OCI-LY7 (cell line): ENCODE data around the gene TNP1. TPM values are rescaled to one million over a fixed set of nuclear protein-coding genes. Genes with fewer than 3 reads are reported as not detected.

ENCODE experiments used
- BruUV-seq: library from RNA; stranded (reverse); fragments of 400-500 nt; replicated peaks from 2 replicates; lab custom pipeline; 2021; lab: Mats Ljungman, UMichigan
- CTCF ChIA-PET: fragments of 300-600 bp; sonication (Branson Sonifier 250); formaldehyde crosslinking; loops from one replicate; lab custom pipeline; 2022; ENCODE audit warnings: antibody characterized with exemption; ENCODE audit not compliant: unreplicated experiment; lab: Charles Lee
- POLR2A ChIA-PET: fragments of 300-600 bp; sonication (Branson Sonifier 250); formaldehyde crosslinking; loops from one replicate; lab custom pipeline; 2022; ENCODE audit warnings: antibody characterized with exemption; lab: Charles Lee
- DNase-seq: peaks from one replicate; pipeline ENCODE4 v3.0.0-alpha.2; 2015; ENCODE audit warnings: low spot score
- H2AFZ ChIP-seq: fragments of 200-600 bp; sonication (generic), shearing (Covaris generic); 2 replicates; pipeline ENCODE4 v1.6.1; 2014; ENCODE audit warnings: mild to moderate bottlenecking, antibody characterized with exemption, low read length, moderate library complexity
- H3K27ac ChIP-seq: fragments of 200-600 bp; sonication (generic); 2 replicates; pipeline ENCODE4 v1.5.1; 2014; ENCODE audit warnings: mixed run types, low read depth, mild to moderate bottlenecking, moderate library complexity, low read length, inconsistent platforms; ENCODE audit not compliant: poor library complexity, severe bottlenecking
- H3K36me3 ChIP-seq: fragments of 200-600 bp; sonication (generic); 2 replicates; pipeline ENCODE4 v1.6.1; 2014; ENCODE audit warnings: mild to moderate bottlenecking, antibody characterized with exemption, low read length, moderate library complexity, mixed read lengths; ENCODE audit not compliant: insufficient read depth
- H3K4me1 ChIP-seq: fragments of 200-600 bp; sonication (generic); 2 replicates; pipeline ENCODE4 v1.5.1; 2014; ENCODE audit warnings: mild to moderate bottlenecking, low read length; ENCODE audit not compliant: insufficient read depth, poor library complexity, severe bottlenecking
- H3K4me2 ChIP-seq: fragments of 200-600 bp; sonication (generic); 2 replicates; pipeline ENCODE4 v1.6.1; 2014; ENCODE audit warnings: mild to moderate bottlenecking, low read length
- H3K4me3 ChIP-seq: fragments of 200-600 bp; sonication (generic); 2 replicates; pipeline ENCODE4 v1.5.1; 2014; ENCODE audit warnings: mild to moderate bottlenecking, low read depth, low read length; ENCODE audit not compliant: poor library complexity, severe bottlenecking
- H3K79me2 ChIP-seq: fragments of 200-600 bp; sonication (generic); 2 replicates; pipeline ENCODE4 v1.6.1; 2016; ENCODE audit warnings: low read depth, mild to moderate bottlenecking, low read length, moderate library complexity, mixed read lengths; ENCODE audit not compliant: insufficient read depth
- H3K9me2 ChIP-seq: fragments of 200-600 bp; sonication (generic); 2 replicates; pipeline ENCODE4 v1.6.1; 2016; ENCODE audit warnings: mild to moderate bottlenecking, low read length, mixed read lengths; ENCODE audit not compliant: insufficient read depth
- H3K9me3 ChIP-seq: fragments of 200-600 bp; sonication (generic); 2 replicates; pipeline ENCODE4 v1.6.1; 2014; ENCODE audit warnings: mild to moderate bottlenecking, mixed run types, low read length, mixed read lengths
- H4K20me1 ChIP-seq: fragments of 200-600 bp; sonication (generic); 2 replicates; pipeline ENCODE4 v1.6.1; 2014; ENCODE audit warnings: mild to moderate bottlenecking, antibody characterized with exemption, low read length, moderate library complexity, mixed read lengths; ENCODE audit not compliant: insufficient read depth
- EZH2phosphoT487 ChIP-seq: fragments of 200-600 bp; sonication (generic); IDR thresholded peaks from 2 replicates; pipeline ENCODE4 v1.6.1; 2018; ENCODE audit warnings: low read depth, borderline replicate concordance, mild to moderate bottlenecking, mixed run types, antibody characterized with exemption, low read length, moderate library complexity, mixed read lengths
- intact Hi-C: fragments of 100-400 bp; cut with micrococcal nuclease; formaldehyde crosslinking; loops from one replicate; pipeline ENCODE4 v1.10.0; 2022; ENCODE audit not compliant: unreplicated experiment
- total RNA-seq, 2 experiments: library from RNA; depleted of rRNA in 1 of 2; stranded (reverse); fragments of >200 nt in 1 of 2; shearing (Covaris generic) in 1 of 2; gene quantifications; 2 replicates each; pipeline ENCODE4 v1.2.3, GENCODE V29; 2014 to 2022
- TF ChIP-seq, protein P1 (sequence below): fragments of 200-600 bp; sonication (generic); conservative IDR thresholded peaks from 2 replicates; pipeline ENCODE4 v1.5.1; 2014; ENCODE audit warnings: mild to moderate bottlenecking, antibody characterized with exemption, low read length, moderate library complexity, mixed read lengths

TNP1 gene
- total RNA-seq, 2 experiments from 2014 or later = not detected

DNA sequence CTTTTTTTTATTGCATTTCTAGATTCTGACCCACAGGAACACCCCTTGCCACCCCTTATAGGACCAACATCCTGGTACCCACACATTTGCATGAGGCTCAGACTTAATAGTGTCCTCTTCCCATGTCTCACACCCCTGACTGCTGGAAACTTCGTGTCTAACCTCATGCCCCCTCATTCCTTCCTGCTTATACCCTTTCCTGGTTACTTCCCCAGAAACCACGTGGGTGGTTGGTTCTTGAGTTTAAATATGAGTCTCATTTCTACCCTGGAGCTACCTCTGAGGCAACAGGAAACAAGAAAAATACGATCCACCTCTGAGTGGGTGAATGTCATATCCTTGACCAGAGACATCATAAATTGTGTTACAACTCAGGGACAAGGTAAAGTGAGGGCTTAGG is 1.6 kb downstream of the TNP1 start:
- no peaks in the 10 kb centered on the region for H4K20me1 ChIP-seq
- TF ChIP-seq, protein P1, sequence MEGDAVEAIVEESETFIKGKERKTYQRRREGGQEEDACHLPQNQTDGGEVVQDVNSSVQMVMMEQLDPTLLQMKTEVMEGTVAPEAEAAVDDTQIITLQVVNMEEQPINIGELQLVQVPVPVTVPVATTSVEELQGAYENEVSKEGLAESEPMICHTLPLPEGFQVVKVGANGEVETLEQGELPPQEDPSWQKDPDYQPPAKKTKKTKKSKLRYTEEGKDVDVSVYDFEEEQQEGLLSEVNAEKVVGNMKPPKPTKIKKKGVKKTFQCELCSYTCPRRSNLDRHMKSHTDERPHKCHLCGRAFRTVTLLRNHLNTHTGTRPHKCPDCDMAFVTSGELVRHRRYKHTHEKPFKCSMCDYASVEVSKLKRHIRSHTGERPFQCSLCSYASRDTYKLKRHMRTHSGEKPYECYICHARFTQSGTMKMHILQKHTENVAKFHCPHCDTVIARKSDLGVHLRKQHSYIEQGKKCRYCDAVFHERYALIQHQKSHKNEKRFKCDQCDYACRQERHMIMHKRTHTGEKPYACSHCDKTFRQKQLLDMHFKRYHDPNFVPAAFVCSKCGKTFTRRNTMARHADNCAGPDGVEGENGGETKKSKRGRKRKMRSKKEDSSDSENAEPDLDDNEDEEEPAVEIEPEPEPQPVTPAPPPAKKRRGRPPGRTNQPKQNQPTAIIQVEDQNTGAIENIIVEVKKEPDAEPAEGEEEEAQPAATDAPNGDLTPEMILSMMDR = no peak
- TF ChIP-seq EZH2phosphoT487 = no peak
- H3K4me1 ChIP-seq = no peaks in the 10 kb centered on the region
- no TSS peak for BruUV-seq
- ChIA-PET POLR2A (interaction anchor here (0.5 kb wide), 1 partner anchor 696 kb away, joined by 3 read pairs; no protein-coding TSS in a partner anchor), CTCF (no interaction called here)
- no peak overlapping the region for H3K27ac ChIP-seq
- H3K4me3 ChIP-seq = no peak overlapping the region
- intact Hi-C loops = no loop called here
- H3K9me3 ChIP-seq = no peaks in the 10 kb centered on the region
- H3K36me3 ChIP-seq = no peaks in the 10 kb centered on the region
- no peaks in the 10 kb centered on the region for H3K9me2 ChIP-seq
- no peaks in the 10 kb centered on the region for H3K79me2 ChIP-seq
- no peak for DNase-seq
- no peak overlapping the region for H3K4me2 ChIP-seq
- H2AFZ ChIP-seq = no peak overlapping the region

GRCh38 chr2:216857131-216857550 is 2.7 kb downstream of the TNP1 start:
- H3K9me2 ChIP-seq = no peaks in the 10 kb centered on the region
- no peaks in the 10 kb centered on the region for H3K4me1 ChIP-seq
- no TSS peak for BruUV-seq
- H3K4me3 ChIP-seq = no peak overlapping the region
- no peak overlapping the region for H3K4me2 ChIP-seq
- DNase-seq = no peak
- no peak overlapping the region for H2AFZ ChIP-seq
- no peaks in the 10 kb centered on the region for H3K9me3 ChIP-seq
- H3K79me2 ChIP-seq = no peaks in the 10 kb centered on the region
- H3K36me3 ChIP-seq = no peaks in the 10 kb centered on the region
- H4K20me1 ChIP-seq = no peaks in the 10 kb centered on the region
- POLR2A ChIA-PET = no interaction called here
- H3K27ac ChIP-seq = no peak overlapping the region
- TF ChIP-seq, protein P1 = no peak
- no peak for TF ChIP-seq EZH2phosphoT487
- intact Hi-C loops = no loop called here
- CTCF ChIA-PET = no interaction called here

DNA sequence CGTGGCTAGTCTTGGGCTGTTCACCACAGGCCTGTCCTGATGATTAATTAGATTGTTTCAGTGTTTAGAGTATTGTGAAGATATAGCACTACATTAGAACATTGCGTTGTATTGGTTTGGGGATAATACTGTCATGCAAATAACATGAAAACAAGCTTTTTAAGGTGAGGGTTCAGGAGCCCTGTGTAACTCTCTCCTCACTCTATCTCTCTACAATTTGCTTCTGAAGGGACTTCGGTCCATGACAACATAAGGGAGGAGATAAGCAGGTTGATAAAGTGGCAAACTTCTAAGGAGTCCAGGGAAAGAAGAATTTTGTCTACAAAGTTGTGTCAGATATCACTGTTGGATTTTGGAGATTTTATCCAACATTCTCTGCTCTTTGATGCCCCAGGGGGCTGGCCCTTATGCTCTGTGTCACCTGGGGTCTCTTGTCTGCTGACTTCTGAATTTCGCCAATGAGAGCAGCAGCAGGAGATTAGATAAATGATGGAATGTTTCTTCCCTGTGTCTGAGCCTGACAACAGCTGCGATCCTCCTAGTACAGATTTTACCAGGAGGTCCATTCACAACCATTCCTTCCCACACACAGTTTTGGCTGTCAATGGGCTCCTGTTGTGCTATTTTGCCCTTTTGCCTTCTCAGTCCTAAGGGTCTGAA is 3.3 kb downstream of the TNP1 start:
- CTCF ChIA-PET = no interaction called here
- no peak for DNase-seq
- no peak overlapping the region for H3K27ac ChIP-seq
- no peaks in the 10 kb centered on the region for H4K20me1 ChIP-seq
- H2AFZ ChIP-seq = no peak overlapping the region
- intact Hi-C loops = no loop called here
- BruUV-seq = no TSS peak
- TF ChIP-seq, protein P1 = no peak
- no peak for TF ChIP-seq EZH2phosphoT487
- H3K4me3 ChIP-seq = no peak overlapping the region
- no peaks in the 10 kb centered on the region for H3K9me2 ChIP-seq
- H3K79me2 ChIP-seq = no peaks in the 10 kb centered on the region
- H3K9me3 ChIP-seq = no peaks in the 10 kb centered on the region
- POLR2A ChIA-PET = no interaction called here
- H3K4me2 ChIP-seq = no peak overlapping the region
- no peaks in the 10 kb centered on the region for H3K36me3 ChIP-seq
- no peaks in the 10 kb centered on the region for H3K4me1 ChIP-seq
